Stomach (tissue), 9 donors: ENCODE measurements around the gene ADAT1. TPM values are rescaled to one million over a fixed set of nuclear protein-coding genes. Genes with fewer than 3 reads are reported as not detected.
A peak's percentile ranks its signal among the peaks of the same experiment; 100 is the strongest.

Experiments used
- DNase-seq, 2 donors: peaks; one replicate each; pipeline versions ENCODE4 v3.0.0 to v3.0.0-alpha.2; 2013 to 2019
- H3K27ac ChIP-seq, 5 donors: fragments of 200-600 bp in 4 of 5; sonication (generic) in 4 of 5; one replicate each; pipeline ENCODE4 v1.5.1; 2013 to 2019; ENCODE audit warnings: mild to moderate bottlenecking in 1 of 5, moderate library complexity in 1 of 5
- H3K27me3 ChIP-seq, 3 donors: fragments of 200-600 bp; sonication (generic); one replicate each; pipeline ENCODE4 v1.5.1; 2017 to 2019; ENCODE audit warnings: mixed run types in 1 of 3
- H3K36me3 ChIP-seq, 4 donors: fragments of 200-600 bp; sonication (generic); 1 replicate in 3 of 4; 2 replicates in 1 of 4; pipeline ENCODE4 v1.5.1; 2016 to 2019
- H3K4me1 ChIP-seq, 4 donors: fragments of 200-600 bp; sonication (generic); one replicate each; pipeline ENCODE4 v1.5.1; 2016 to 2019
- H3K4me3 ChIP-seq, 4 donors: fragments of 200-600 bp; sonication (generic) in 3 of 4; one replicate each; pipeline ENCODE4 v1.5.1; 2016 to 2019; ENCODE audit warnings: mild to moderate bottlenecking in 1 of 4
- H3K9me3 ChIP-seq, 4 donors: fragments of 200-600 bp; sonication (generic); one replicate each; pipeline ENCODE4 v1.5.1; 2016 to 2019
- CTCF ChIP-seq, 7 experiments: fragments of 450-650 bp in 4 of 7; fragments of 200-600 bp in 3 of 7; sonication (generic) in 3 of 7; IDR thresholded peaks; one replicate each; pipeline ENCODE4 v1.5.1; 2016 to 2019; ENCODE audit warnings: antibody characterized with exemption in 7 of 7, control low read depth in 2 of 7, mild to moderate bottlenecking in 1 of 7
- EP300 ChIP-seq: sonication (generic); formaldehyde crosslinking; IDR thresholded peaks from one replicate; pipeline ENCODE4 v1.6.1; 2017; ENCODE audit warnings: antibody characterized with exemption
- POLR2A ChIP-seq, 4 donors: fragments of 450-650 bp; IDR thresholded peaks; one replicate each; pipeline ENCODE4 v1.6.1; 2016; ENCODE audit warnings: antibody characterized with exemption in 4 of 4, control low read depth in 2 of 4, mild to moderate bottlenecking in 1 of 4, moderate library complexity in 1 of 4
- POLR2AphosphoS5 ChIP-seq, 3 donors: sonication (generic); formaldehyde crosslinking; IDR thresholded peaks; one replicate each; pipeline ENCODE4 v1.6.1; 2016; ENCODE audit warnings: antibody characterized with exemption in 3 of 3
- WGBS, 5 donors: extraction: QIAGEN DNeasy Blood & Tissue Kit in 3 of 5; methylation state at CpG; one replicate each; pipeline versions ENCODE4 v1.1.5 to v1.1.7; 2013 to 2018; 5-methylcytosine and 5-hydroxymethylcytosine counted together
- intact Hi-C: fragments of 100-400 bp; cut with DNase I; formaldehyde crosslinking; loops from one replicate; pipeline ENCODE4 v1.15.1; 2023; ENCODE audit warnings: low total_unique reads
- polyA plus RNA-seq, 3 donors: library from polyadenylated mRNA; stranded (reverse); fragments of 200-250 nt; gene quantifications; one replicate each; pipeline ENCODE4 v1.2.3, GENCODE V29; 2013
- total RNA-seq, 5 donors: library from RNA; depleted of rRNA; stranded (reverse); fragments of >200 nt; gene quantifications; one replicate each; pipeline versions ENCODE4 v1.1.0 to v1.2.3, GENCODE V29; 2014 to 2016
- donor health status: healthy with polysubstance abuse.
- donor health status: Bipolar disorder and iron deficiency.
- donor health status: healthy.

Gene ADAT1
- total and polyA plus RNA-seq, 8 donors: 0.58 to 69.8 (median 13.0) TPM

- intact Hi-C loops: no loop called here
- DNase-seq: no peak
- WGBS, 5 donors: 64 to 84% (median 77%) methylated on average over 3 of the region's 3 CpGs
- H3K9me3 ChIP-seq: no peaks in the 10 kb centered on the region
- no peaks in the 10 kb centered on the region for H3K27me3 ChIP-seq
- TF ChIP-seq POLR2A (IDR thresholded peaks at IDR 0.05) (no peak), CTCF (IDR thresholded peaks at IDR 0.05) (no peak), POLR2AphosphoS5 (IDR thresholded peaks at IDR 0.05) (no peak), EP300 (no peak)
- H3K36me3 ChIP-seq: peaks cover 84 to 100% (median 100%) of the 10 kb centered on the region in 4 donors
- H3K27ac ChIP-seq: no peak overlapping the region
- no peaks in the 10 kb centered on the region for H3K4me1 ChIP-seq
- no peak overlapping the region for H3K4me3 ChIP-seq
Measured at GRCh38 chr16:75635036-75635435, 12.0 kb upstream of the ADAT1 start.

DNA sequence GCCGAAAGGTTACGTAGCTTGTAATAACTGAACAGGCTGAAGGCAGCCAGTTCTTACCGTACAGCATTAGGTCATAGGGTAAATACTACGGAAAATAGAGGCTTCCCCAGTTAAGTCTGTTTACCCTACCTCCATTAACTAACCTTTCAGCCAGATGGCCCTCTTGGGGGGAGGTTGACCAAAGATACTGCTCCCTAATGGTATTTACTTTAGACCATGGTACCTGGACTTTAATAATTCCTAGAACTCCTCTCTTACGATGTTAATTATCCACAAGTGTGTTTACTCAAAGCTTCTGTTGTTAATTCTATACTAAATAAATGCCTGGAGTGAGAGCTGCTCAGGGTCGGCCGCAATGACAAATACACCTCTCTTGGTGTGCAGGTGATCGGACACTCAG is 9.8 kb upstream of the ADAT1 start:
- TF ChIP-seq POLR2A (IDR thresholded peaks at IDR 0.05) (no peak), EP300 (no peak), POLR2AphosphoS5 (IDR thresholded peaks at IDR 0.05) (no peak), CTCF (IDR thresholded peaks at IDR 0.05) (no peak)
- peak in 1 of 2 donors; percentile 41 for DNase-seq
- 72 to 76% (median 76%) methylated on average over 8 of the region's 8 CpGs for WGBS, 5 donors
- Histone ChIP-seq H3K27me3 (no peaks in the 10 kb centered on the region), H3K9me3 (no peaks in the 10 kb centered on the region), H3K27ac (no peak overlapping the region), H3K4me3 (no peak overlapping the region), H3K36me3 (peaks cover 95 to 100% (median 100%) of the 10 kb centered on the region in 4 donors), H3K4me1 (no peaks in the 10 kb centered on the region)
- intact Hi-C loops: no loop called here

GRCh38 chr16:75630052-75630451 is 7.0 kb upstream of the ADAT1 start:
- Histone ChIP-seq H3K9me3 (no peaks in the 10 kb centered on the region), H3K36me3 (peaks cover 84 to 98% (median 97%) of the 10 kb centered on the region in 4 donors), H3K27ac (no peak overlapping the region), H3K4me1 (no peaks in the 10 kb centered on the region), H3K27me3 (no peaks in the 10 kb centered on the region), H3K4me3 (no peak overlapping the region)
- TF ChIP-seq POLR2AphosphoS5 (IDR thresholded peaks at IDR 0.05): no peak
- TF ChIP-seq POLR2A (IDR thresholded peaks at IDR 0.05): no peak
- TF ChIP-seq CTCF (IDR thresholded peaks at IDR 0.05): no peak
- TF ChIP-seq EP300: no peak
- WGBS, 5 donors: 68 to 89% (median 83%) methylated on average over 3 of the region's 3 CpGs
- intact Hi-C loops: no loop called here
- DNase-seq: no peak

GRCh38 chr16:75629132-75629531 is 6.1 kb upstream of the ADAT1 start:
- no peak for DNase-seq
- intact Hi-C loops: no loop called here
- Histone ChIP-seq H3K4me1 (no peaks in the 10 kb centered on the region), H3K27ac (no peak overlapping the region), H3K36me3 (peaks cover 75 to 89% (median 88%) of the 10 kb centered on the region in 4 donors), H3K27me3 (no peaks in the 10 kb centered on the region), H3K4me3 (no peak overlapping the region), H3K9me3 (no peaks in the 10 kb centered on the region)
- WGBS, 5 donors: 81 to 91% (median 85%) methylated on average over 10 of the region's 10 CpGs
- no peak for TF ChIP-seq CTCF (IDR thresholded peaks at IDR 0.05)
- TF ChIP-seq POLR2AphosphoS5 (IDR thresholded peaks at IDR 0.05): no peak
- TF ChIP-seq POLR2A (IDR thresholded peaks at IDR 0.05): no peak
- no peak for TF ChIP-seq EP300
